Thoracic aorta (tissue), 2 donors: Measurements from ENCODE around the gene ATP13A1. TPM values are rescaled to one million over a fixed set of nuclear protein-coding genes. Genes with fewer than 3 reads are reported as not detected.
A peak's percentile ranks its signal among the peaks of the same experiment; 100 is the strongest.

Experiments
- ATAC-seq: fragments of 150-250 bp; one replicate; pipeline ENCODE4 v1.8.0; 2017; ENCODE audit warnings: low read depth; ENCODE audit not compliant: insufficient number of reproducible peaks, low FRiP score
- DNase-seq: peaks from one replicate; pipeline ENCODE4 v3.0.0-alpha.2; 2020; ENCODE audit warnings: low spot score
- H3K27ac ChIP-seq, 2 donors: fragments of 200-600 bp; sonication (generic); 1 replicate in 1 of 2; 2 replicates in 1 of 2; pipeline ENCODE4 v1.5.1; 2016; ENCODE audit warnings: mild to moderate bottlenecking in 2 of 2, moderate library complexity in 2 of 2
- H3K27me3 ChIP-seq: fragments of 200-600 bp; sonication (generic); replicated peaks from 2 replicates; pipeline ENCODE4 v1.6.0; 2016; ENCODE audit warnings: mild to moderate bottlenecking; ENCODE audit not compliant: insufficient read depth
- H3K36me3 ChIP-seq: fragments of 200-600 bp; sonication (generic); one replicate; pipeline ENCODE4 v1.5.1; 2016
- H3K4me1 ChIP-seq, 2 donors: fragments of 200-600 bp; sonication (generic); 1 replicate in 1 of 2; 2 replicates in 1 of 2; pipeline versions ENCODE4 v1.5.1 to v1.6.0; 2016; ENCODE audit warnings: low read depth in 2 of 2, mild to moderate bottlenecking in 1 of 2; ENCODE audit not compliant: control insufficient read depth in 1 of 2
- H3K4me3 ChIP-seq: fragments of 200-600 bp; sonication (generic); 2 replicates; pipeline ENCODE4 v1.5.1; 2016; ENCODE audit warnings: mild to moderate bottlenecking
- H3K9me3 ChIP-seq: fragments of 200-600 bp; sonication (generic); 2 replicates; pipeline ENCODE4 v1.5.1; 2016
- CTCF ChIP-seq: fragments of 200-600 bp; sonication (generic); IDR thresholded peaks from one replicate; pipeline ENCODE4 v1.5.1; 2019; ENCODE audit warnings: antibody characterized with exemption
- total RNA-seq, 2 donors: library from RNA; depleted of rRNA; stranded (reverse); fragments of >200 nt; gene quantifications; one replicate each; pipeline versions ENCODE4 v1.1.0 to v1.2.3, GENCODE V29; 2016

Gene ATP13A1
- total RNA-seq = 100 to 1,000 TPM in 1 of 2 donors, 10 to 100 TPM in 1; 95.0 to 150 TPM

- Histone ChIP-seq H3K27ac (peak within 1 kb of the TSS; percentile 71 to 90), H3K36me3 (peaks cover 2% of the 10 kb centered on the region), H3K4me3 (peak within 1 kb of the TSS; percentile 79), H3K9me3 (no peaks in the 10 kb centered on the region), H3K27me3 (no peaks in the 10 kb centered on the region), H3K4me1 (peaks cover 9 to 22% of the 10 kb centered on the region in 2 donors)
- peak; percentile 12 for TF ChIP-seq CTCF
- ATAC-seq = peak; percentile 96
- peak; percentile 90 for DNase-seq
These were observed at the start of gene ATP13A1 for GRCh38 chr19:19663256-19664120. ATP13A1 (minus strand) TSS chr19:19663676; CDS start chr19:19663666, 10 bp downstream.

- H3K4me1 ChIP-seq = no peaks in the 10 kb centered on the region
- peaks cover 100% of the 10 kb centered on the region for H3K9me3 ChIP-seq
- no peak for DNase-seq
- H3K27me3 ChIP-seq = no peaks in the 10 kb centered on the region
- no peak overlapping the region for H3K27ac ChIP-seq
- peaks cover 67% of the 10 kb centered on the region for H3K36me3 ChIP-seq
- TF ChIP-seq CTCF = no peak
- ATAC-seq = no peak
- peak overlapping the region; percentile 15 for H3K4me3 ChIP-seq
These were observed 48.7 kb upstream of the ATP13A1 start for GRCh38 chr19:19711934-19712828.

GRCh38 chr19:19711306-19711933, 47.9 kb upstream of the ATP13A1 start:
- no peak for ATAC-seq
- H3K4me3 ChIP-seq = peak overlapping the region; percentile 33
- H3K27ac ChIP-seq = no peak overlapping the region
- no peaks in the 10 kb centered on the region for H3K4me1 ChIP-seq
- H3K9me3 ChIP-seq = peaks cover 100% of the 10 kb centered on the region
- no peak for DNase-seq
- peaks cover 64% of the 10 kb centered on the region for H3K36me3 ChIP-seq
- TF ChIP-seq CTCF = no peak
- no peaks in the 10 kb centered on the region for H3K27me3 ChIP-seq

GRCh38 chr19:19710506-19710905, 47.0 kb upstream of the ATP13A1 start:
- Histone ChIP-seq H3K27ac (no peak overlapping the region), H3K36me3 (peaks cover 61% of the 10 kb centered on the region), H3K27me3 (no peaks in the 10 kb centered on the region), H3K9me3 (peaks cover 100% of the 10 kb centered on the region), H3K4me3 (peak overlapping the region; percentile 33), H3K4me1 (no peaks in the 10 kb centered on the region)
- ATAC-seq (no peak), DNase-seq (no peak)
- TF ChIP-seq CTCF = no peak
